HEK293 (cell line): ENCODE measurements around the gene FBLN2.

Experiments
- REPIN1 ChIP-seq: fragments of 450-650 bp; formaldehyde crosslinking; IDR thresholded peaks from 2 replicates; pipeline ENCODE4 v1.5.1; 2017; ENCODE audit warnings: missing biosample characterization, missing genetic modification characterization, low read depth
- SALL2 ChIP-seq: fragments of 450-650 bp; formaldehyde crosslinking; IDR thresholded peaks from 2 replicates; pipeline ENCODE4 v1.5.0; 2017; ENCODE audit warnings: missing biosample characterization, mild to moderate bottlenecking, missing genetic modification characterization, borderline replicate concordance
- ZNF169 ChIP-seq: fragments of 450-650 bp; formaldehyde crosslinking; IDR thresholded peaks from 2 replicates; pipeline ENCODE4 v1.5.1; 2016; ENCODE audit warnings: missing biosample characterization, missing genetic modification characterization
- ZNF350 ChIP-seq: fragments of 450-650 bp; formaldehyde crosslinking; IDR thresholded peaks from 2 replicates; pipeline ENCODE4 v1.5.0; 2017; ENCODE audit warnings: missing biosample characterization, mild to moderate bottlenecking, missing genetic modification characterization
- ZNF664 ChIP-seq: fragments of 450-650 bp; formaldehyde crosslinking; IDR thresholded peaks from 2 replicates; pipeline ENCODE4 v1.5.1; 2016; ENCODE audit warnings: missing biosample characterization, missing genetic modification characterization
- TF ChIP-seq, protein P1 (sequence below): fragments of 450-650 bp; formaldehyde crosslinking; IDR thresholded peaks from 2 replicates; pipeline ENCODE4 v1.5.1; 2016; ENCODE audit warnings: missing biosample characterization, missing genetic modification characterization

- TF ChIP-seq, protein P1, sequence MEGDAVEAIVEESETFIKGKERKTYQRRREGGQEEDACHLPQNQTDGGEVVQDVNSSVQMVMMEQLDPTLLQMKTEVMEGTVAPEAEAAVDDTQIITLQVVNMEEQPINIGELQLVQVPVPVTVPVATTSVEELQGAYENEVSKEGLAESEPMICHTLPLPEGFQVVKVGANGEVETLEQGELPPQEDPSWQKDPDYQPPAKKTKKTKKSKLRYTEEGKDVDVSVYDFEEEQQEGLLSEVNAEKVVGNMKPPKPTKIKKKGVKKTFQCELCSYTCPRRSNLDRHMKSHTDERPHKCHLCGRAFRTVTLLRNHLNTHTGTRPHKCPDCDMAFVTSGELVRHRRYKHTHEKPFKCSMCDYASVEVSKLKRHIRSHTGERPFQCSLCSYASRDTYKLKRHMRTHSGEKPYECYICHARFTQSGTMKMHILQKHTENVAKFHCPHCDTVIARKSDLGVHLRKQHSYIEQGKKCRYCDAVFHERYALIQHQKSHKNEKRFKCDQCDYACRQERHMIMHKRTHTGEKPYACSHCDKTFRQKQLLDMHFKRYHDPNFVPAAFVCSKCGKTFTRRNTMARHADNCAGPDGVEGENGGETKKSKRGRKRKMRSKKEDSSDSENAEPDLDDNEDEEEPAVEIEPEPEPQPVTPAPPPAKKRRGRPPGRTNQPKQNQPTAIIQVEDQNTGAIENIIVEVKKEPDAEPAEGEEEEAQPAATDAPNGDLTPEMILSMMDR (tag by site-specific recombination) = no peak
- TF ChIP-seq ZNF169 (tag by site-specific recombination) (no peak), SALL2 (tag by site-specific recombination) (no peak), REPIN1 (tag by site-specific recombination) (no peak), ZNF664 (tag by site-specific recombination) (no peak), ZNF350 (no peak)
Observed at GRCh38 chr3:13637953-13638352, 89.0 kb downstream of the FBLN2 start.
